DLD1 (cell line): ENCODE results near the gene ECHS1.

Experiments
- in situ Hi-C: cut with HindIII; loops from 2 replicates; pipeline ENCODE4 v1.10.0; 2017; ENCODE audit warnings: low sequenced_read_pairs

Gene ECHS1

GRCh38 chr10:133344236-133344635 lies 28.9 kb downstream of the ECHS1 start:
- in situ Hi-C loops = no loop called here

DNA sequence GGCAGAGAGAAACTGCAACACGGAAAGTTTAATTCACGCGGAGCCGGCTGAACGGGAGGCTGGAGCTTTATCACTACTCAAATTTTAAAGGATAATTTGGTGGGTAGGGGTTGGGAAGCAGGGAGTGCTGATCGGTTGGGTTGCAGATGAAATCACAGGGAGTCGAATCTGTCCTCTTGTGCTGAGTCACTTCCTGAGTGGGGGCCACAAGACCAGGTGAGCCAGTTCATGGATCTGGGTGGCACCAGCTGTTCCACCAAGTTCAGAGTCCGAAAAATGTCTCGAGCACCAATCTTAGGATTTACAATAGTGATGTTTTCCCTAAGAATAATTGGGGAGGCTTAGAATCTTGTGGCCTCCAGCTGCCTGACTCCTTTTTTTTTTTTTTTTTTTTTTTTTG lies 29.6 kb downstream of the ECHS1 start:
- in situ Hi-C loops = no loop called here

DNA sequence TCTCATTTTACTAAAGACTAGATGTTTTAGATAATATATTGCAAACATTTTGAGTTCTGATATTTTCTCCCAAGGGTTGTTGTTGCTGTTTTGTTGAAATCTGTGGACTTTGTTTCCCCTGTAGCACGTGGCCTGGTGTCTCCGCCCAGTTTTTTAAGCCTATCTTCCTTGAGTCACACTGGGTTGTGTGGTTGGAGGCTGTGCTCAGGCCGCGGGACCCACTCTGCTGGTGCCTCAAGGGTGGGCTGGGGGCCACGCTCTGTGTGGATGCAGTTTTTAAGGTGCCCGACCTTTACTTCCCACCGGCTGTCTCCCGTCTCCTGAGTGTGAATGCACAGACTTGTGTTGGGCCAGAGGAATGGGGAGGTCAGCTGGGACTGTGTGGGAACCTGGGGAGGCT lies 30.2 kb downstream of the ECHS1 start:
- in situ Hi-C loops = no loop called here

DNA sequence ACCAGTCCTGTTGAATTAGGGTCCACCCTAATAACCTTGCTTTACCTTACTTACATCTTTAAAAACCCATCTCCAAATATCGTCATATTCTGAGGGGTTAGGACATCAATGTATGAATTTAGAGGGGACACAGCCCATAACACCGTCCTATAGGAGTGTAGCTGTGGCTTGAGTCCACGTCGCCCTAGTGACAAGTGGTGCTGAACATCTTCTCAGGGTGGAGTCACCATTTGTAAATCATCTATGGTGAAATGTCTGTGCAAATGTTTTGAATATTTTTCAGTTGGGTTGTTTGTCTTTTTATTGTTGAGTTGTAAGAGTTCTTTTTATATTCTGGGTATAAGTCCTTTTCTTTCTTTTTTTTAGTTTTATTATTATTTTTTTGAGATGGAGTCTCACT lies 31.2 kb downstream of the ECHS1 start:
- in situ Hi-C loops = no loop called here

- in situ Hi-C loops = no loop called here
Observed at GRCh38 chr10:133339708-133340380, 33.3 kb downstream of the ECHS1 start.

DNA sequence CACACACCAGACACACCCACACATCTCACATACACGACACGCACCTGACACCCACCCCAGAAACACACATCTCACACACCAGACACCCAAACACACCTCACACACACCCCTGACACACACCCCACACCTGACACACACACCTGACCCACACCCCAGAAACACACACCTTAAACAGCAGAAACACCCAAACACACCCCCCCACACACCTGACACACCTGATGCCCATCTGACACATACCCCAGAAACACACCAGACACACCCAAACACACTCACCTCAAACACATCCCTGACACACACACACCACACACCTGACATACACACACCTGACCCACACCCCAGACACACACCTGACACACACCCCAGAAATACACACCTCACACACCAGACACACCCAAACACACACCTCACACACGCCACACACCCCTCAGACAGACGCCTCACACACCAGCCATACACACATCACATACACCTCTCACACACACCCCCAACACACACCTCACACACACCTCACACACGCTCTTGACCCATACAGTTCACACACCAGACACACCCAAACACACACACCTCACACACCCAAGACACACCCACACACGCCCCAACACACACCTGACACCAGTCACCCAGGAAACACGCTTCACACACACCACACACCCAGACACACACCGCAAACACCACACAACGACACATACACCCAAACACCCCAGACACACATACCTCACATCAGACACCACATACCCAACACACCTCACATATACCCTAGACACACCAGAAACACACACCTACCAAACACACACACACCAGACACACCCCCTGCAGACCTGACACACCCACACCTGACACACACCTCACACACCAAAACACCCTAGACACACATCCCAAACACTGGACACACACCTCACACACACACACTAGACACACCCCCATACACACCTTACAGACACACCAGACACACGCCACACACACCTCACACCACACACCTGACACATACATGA lies 34.8 kb downstream of the ECHS1 start:
- in situ Hi-C loops = no loop called here

GRCh38 chr10:133337370-133337725 lies 35.8 kb downstream of the ECHS1 start:
- in situ Hi-C loops = no loop called here

- in situ Hi-C loops = no loop called here
Observed at GRCh38 chr10:133336577-133337369, 36.4 kb downstream of the ECHS1 start, which contains the start of gene CALY. Gene CALY, minus strand, starts transcription at chr10:133336896. Its CDS starts 7,907 bp downstream, at chr10:133328989.

DNA sequence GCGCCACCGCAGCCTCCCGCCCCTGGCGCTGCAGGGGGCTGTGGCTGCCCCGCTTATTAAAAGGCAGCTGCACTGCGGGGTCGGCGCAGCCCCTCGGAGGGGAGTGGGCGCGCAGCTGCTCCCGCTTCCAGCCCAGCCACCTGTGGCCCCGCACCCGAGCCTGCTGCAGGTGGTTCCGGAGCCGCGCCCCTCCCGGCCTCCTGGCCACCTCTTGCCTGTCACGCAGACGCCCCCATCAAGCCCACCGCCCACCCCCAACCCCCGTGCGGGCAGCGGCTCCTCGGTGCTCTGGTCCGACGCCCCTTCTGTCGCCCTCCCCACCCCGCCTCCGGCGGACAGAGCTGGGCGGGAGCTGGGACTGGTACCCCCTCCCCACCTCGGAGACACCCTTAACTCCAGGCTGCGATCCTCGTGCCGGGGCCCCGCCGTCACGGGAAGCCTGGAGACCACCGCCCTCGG lies 37.0 kb downstream of the ECHS1 start:
- in situ Hi-C loops = no loop called here

- in situ Hi-C loops = no loop called here
Observed at GRCh38 chr10:133335246-133336117, 37.7 kb downstream of the ECHS1 start.

DNA sequence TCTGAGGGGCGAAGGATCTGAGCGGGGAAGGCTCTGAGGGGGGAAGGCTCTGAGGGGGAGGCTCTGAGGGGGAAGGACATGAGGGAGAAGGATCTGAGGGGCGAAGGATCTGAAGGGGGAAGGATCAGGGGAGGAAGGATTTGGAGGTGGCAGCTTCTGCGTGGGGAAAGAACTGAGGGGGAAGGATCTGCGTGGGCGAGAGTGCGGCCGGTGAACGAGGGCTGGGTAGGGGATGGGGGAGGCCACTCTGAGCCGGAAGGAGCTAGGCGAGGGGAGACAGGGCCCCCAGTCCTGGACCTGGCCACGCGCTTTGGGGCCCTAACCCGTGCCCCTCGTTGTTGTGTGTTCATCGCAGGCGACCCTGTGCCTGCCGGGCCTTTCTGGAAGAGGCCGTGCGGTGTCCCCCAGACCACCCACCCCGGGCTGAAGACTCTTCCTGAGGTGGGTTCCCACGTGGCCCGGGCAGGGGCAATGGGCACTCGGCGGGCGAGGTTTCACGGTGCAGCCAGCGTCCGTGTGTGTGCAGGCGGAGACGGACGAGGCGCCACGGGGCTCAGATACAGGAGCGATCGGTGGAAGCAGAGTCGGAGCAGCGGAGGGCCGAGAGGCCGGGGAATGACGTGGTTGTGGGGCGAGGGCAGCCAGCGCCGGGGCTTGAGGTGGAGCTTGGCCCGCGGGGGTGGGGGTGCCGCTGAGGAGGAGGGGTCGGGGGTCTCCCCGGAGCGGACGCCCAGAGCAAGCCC lies 38.5 kb downstream of the ECHS1 start:
- in situ Hi-C loops = no loop called here

DNA sequence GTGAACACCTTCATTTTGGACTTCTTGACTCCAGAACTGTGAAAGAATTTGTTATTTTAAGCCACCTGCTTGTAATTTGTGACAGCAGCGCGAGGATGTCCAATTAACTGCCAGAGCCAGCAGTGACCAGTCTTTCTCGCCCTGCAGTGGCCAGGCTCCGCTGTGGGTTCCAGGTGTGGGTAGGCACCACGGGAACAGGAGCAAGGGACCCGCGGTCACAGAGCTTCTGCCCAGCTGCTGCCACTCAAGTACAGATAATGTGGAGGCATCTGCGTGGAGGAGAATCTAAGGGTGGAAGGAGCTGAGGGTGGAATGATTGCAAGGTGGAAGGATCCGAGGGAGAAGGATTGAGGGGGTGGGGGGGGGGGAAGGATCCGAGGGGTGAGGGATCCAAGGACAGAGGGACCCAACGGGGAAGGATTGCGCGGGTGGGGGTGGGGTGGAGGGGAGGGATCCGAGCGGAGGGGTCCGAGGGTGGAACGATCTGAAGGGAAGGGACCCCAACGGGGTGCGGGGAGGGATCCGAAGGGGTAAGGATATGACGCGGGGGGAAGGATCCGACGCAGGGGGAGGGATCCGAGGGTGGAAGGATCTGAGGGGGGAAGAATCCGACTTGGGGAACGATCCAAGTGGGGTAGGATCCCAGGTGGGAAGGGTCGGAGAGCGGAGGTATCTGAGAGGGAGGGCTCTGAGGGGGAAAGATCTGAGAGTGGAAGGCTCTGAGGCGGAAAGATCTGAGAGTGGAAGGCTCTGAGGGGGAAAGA lies 40.0 kb downstream of the ECHS1 start:
- in situ Hi-C loops = no loop called here

- in situ Hi-C loops = no loop called here
Observed at GRCh38 chr10:133329491-133330202, 43.5 kb downstream of the ECHS1 start.

DNA sequence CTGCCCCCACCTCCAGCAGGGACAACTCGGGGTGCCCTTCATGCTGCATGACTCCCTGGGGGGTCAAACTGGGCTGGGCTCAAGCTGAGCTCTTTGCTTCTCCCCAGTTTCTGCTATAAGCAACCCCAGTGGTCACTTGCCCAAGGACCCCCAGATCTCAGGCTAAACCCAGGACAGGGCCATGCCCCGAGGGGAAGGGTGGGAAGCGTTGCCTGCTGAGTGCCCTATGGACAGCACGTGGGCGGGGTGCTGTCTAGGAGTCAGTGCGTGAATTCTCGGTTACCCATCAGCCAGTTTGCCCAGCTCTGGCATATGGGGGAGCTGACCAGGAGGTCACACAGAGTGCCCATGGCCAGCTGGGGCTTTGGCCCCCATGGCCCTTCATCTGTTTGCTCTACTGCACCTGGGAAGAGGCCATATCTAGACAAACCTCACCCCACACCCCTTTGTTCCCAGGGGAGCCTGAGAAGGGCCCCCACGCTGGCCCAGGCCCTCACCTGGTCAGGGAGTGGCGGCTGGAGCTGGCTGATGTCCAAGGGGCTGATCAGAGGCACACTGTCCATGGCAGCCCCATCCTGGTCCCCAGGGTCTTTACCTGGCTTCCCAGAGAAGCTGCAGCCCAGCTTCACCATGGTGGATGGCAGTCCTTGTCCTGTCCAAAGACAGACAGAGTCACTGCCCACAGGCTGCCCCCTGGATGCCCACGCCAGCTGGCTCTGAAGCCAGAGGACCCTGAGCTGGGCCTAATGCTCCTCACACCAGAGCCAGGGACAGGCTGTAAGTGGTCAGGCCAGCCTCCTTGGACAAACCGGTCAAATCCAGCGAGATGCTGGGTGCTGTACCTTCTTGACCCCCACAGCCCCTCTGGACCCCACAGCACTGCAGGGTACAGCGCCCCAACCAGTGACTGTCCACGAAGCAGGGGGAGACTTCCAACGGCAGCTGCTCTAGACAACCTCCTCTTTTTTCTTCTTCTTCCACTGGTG lies 44.5 kb downstream of the ECHS1 start:
- in situ Hi-C loops = no loop called here

DNA sequence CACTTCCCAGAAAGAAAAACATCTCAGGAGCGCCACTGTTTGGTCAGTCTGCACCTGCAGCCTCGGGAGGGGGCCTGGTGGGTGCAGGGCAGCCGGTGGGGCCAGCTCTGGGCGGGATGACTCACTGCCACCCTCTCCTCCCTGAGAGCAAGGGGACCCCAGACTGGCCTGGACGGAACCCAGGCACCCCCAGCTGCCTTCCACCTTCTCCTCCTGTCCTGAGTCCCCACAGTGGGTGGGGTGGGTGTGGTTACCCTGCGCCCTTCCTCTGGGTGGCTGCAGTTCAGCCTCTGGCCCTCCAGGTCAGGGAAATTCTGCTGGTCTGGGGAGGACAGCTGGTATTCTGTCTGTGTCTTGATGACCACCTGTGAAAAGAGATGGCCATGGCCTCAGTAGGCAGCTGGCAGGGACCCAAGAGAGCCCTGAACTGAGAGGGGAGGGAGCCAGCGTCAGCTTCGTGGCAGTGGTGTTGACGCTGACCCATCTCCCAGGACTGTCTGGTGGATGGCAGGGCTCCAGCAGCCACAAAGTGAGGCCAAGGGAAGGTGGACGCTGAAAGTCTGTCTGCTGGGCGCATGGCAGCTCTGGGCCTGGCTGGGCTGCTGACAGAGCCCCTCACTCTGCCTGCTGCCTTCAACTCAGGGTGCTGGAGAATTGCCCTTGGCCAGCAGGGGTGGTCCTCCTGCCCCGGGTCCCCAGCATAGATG lies 45.4 kb downstream of the ECHS1 start:
- in situ Hi-C loops = no loop called here
